ENCODE measurements around the gene SYNDIG1. TPM values are rescaled to one million over a fixed set of nuclear protein-coding genes. Genes with fewer than 3 reads are reported as not detected.

SYNDIG1 gene
- total RNA-seq, 1 experiment from 2014 or later, result not detected

GRCh38 chr20:24518515-24518914 lies 49.1 kb downstream of the SYNDIG1 start:
- Histone ChIP-seq H3K4me3 (ENCODE audit: low read depth, low read length) (no peak overlapping the region), H3K36me3 (ENCODE audit: control insufficient read depth, insufficient read depth, low read length) (no peaks in the 10 kb centered on the region), H3K27me3 (replicated peaks; ENCODE audit: control insufficient read depth, insufficient read depth, low read length) (no peaks in the 10 kb centered on the region), H3K4me1 (no peaks in the 10 kb centered on the region), H3K9me3 (no peaks in the 10 kb centered on the region)
- no peak overlapping the region for H3K27ac Mint-ChIP-seq (ENCODE audit: unreplicated experiment)
- TF ChIP-seq CTCF (IDR thresholded peaks at IDR 0.05; ENCODE audit: insufficient read depth in 1 of 2, low read depth in 1 of 2, low read length in 1 of 2, severe bottlenecking in 1 of 2, unreplicated experiment in 1 of 2), result no peak
- no peaks in the 10 kb centered on the region for H3K4me1 Mint-ChIP-seq (ENCODE audit: low read depth, unreplicated experiment)
- H3K9me3 Mint-ChIP-seq (ENCODE audit: unreplicated experiment), result no peaks in the 10 kb centered on the region
- ChIA-PET CTCF (interaction anchor here (0.6 kb wide), 1 partner anchor 184 kb away, joined by 5 read pairs; no protein-coding TSS in a partner anchor), POLR2A (no interaction called here)
- H3K4me3 Mint-ChIP-seq (ENCODE audit: unreplicated experiment), result no peak overlapping the region
- intact Hi-C loops (cut with micrococcal nuclease; ENCODE audit: unreplicated experiment), result no loop called here
- H3K27me3 Mint-ChIP-seq (ENCODE audit: insufficient read depth, unreplicated experiment), result peaks cover 12% of the 10 kb centered on the region
- no TSS peak for BruUV-seq (replicated peaks)
- no peak for DNase-seq
- H3K36me3 Mint-ChIP-seq (ENCODE audit: insufficient read depth, unreplicated experiment), result no peaks in the 10 kb centered on the region

DNA sequence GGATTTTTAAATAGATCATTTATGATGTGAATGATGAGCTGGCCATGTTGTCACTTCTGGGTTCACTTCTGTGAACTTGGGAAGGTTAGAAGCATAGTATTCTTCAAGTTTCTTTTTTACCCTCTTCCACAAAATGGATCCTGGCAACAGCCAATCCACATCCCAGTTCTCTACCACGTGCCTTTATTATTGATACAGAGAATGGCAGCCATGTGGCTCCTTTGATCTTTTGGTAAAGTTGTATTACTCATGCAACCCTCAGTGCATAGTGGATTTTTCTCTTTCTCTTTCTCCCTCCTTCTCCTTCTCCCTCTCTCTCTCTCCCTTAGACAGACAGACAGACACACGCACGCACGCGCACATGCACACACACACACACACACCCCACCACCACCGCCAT lies 50.0 kb downstream of the SYNDIG1 start:
- Histone ChIP-seq H3K4me1 (no peaks in the 10 kb centered on the region), H3K4me3 (ENCODE audit: low read depth, low read length) (no peak overlapping the region), H3K27me3 (replicated peaks; ENCODE audit: control insufficient read depth, insufficient read depth, low read length) (no peaks in the 10 kb centered on the region), H3K36me3 (ENCODE audit: control insufficient read depth, insufficient read depth, low read length) (no peaks in the 10 kb centered on the region), H3K9me3 (no peaks in the 10 kb centered on the region)
- intact Hi-C loops (cut with micrococcal nuclease; ENCODE audit: unreplicated experiment), result no loop called here
- Mint-ChIP-seq H3K4me3 (ENCODE audit: unreplicated experiment) (no peak overlapping the region), H3K9me3 (ENCODE audit: unreplicated experiment) (no peaks in the 10 kb centered on the region), H3K4me1 (ENCODE audit: low read depth, unreplicated experiment) (no peaks in the 10 kb centered on the region), H3K27me3 (ENCODE audit: insufficient read depth, unreplicated experiment) (peaks cover 12% of the 10 kb centered on the region), H3K36me3 (ENCODE audit: insufficient read depth, unreplicated experiment) (no peaks in the 10 kb centered on the region), H3K27ac (ENCODE audit: unreplicated experiment) (no peak overlapping the region)
- POLR2A ChIA-PET, result no interaction called here
- no TSS peak for BruUV-seq (replicated peaks)
- CTCF ChIA-PET, result no interaction called here
- TF ChIP-seq CTCF (IDR thresholded peaks at IDR 0.05; ENCODE audit: insufficient read depth in 1 of 2, low read depth in 1 of 2, low read length in 1 of 2, severe bottlenecking in 1 of 2, unreplicated experiment in 1 of 2), result no peak
- DNase-seq, result no peak

DNA sequence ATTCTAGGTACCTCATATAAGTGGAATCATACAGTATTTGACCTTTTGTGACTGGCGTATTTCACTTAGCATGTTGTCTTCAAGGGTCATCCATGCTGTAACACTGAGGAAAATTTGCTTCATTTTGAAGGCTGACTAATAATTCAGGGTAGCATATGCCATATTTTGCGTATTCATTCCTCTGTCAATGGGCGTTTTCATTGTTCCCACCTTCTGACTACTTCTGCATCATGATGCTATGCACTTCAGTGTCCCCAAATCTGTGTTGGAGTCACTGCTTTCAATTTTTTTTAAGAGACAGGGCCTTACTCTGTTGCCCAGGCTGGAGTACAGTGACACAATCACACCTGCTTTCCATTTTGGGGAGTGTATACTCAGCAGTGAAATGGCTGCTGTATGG lies 51.6 kb downstream of the SYNDIG1 start:
- no peak overlapping the region for H3K4me3 ChIP-seq (ENCODE audit: low read depth, low read length)
- H3K9me3 ChIP-seq, result no peaks in the 10 kb centered on the region
- DNase-seq, result no peak
- TF ChIP-seq CTCF (IDR thresholded peaks at IDR 0.05; ENCODE audit: insufficient read depth in 1 of 2, low read depth in 1 of 2, low read length in 1 of 2, severe bottlenecking in 1 of 2, unreplicated experiment in 1 of 2), result no peak
- intact Hi-C loops (cut with micrococcal nuclease; ENCODE audit: unreplicated experiment), result no loop called here
- Mint-ChIP-seq H3K36me3 (ENCODE audit: insufficient read depth, unreplicated experiment) (no peaks in the 10 kb centered on the region), H3K4me1 (ENCODE audit: low read depth, unreplicated experiment) (no peaks in the 10 kb centered on the region), H3K27me3 (ENCODE audit: insufficient read depth, unreplicated experiment) (peaks cover 12% of the 10 kb centered on the region), H3K4me3 (ENCODE audit: unreplicated experiment) (no peak overlapping the region), H3K27ac (ENCODE audit: unreplicated experiment) (no peak overlapping the region), H3K9me3 (ENCODE audit: unreplicated experiment) (no peaks in the 10 kb centered on the region)
- no peaks in the 10 kb centered on the region for H3K36me3 ChIP-seq (ENCODE audit: control insufficient read depth, insufficient read depth, low read length)
- no TSS peak for BruUV-seq (replicated peaks)
- no peaks in the 10 kb centered on the region for H3K4me1 ChIP-seq
- CTCF ChIA-PET, result no interaction called here
- no peaks in the 10 kb centered on the region for H3K27me3 ChIP-seq (replicated peaks; ENCODE audit: control insufficient read depth, insufficient read depth, low read length)
- POLR2A ChIA-PET, result no interaction called here
